WTC11 (cell line): ENCODE results near the gene CACNA1H.

Source experiments
- ARID4B ChIP-seq: sonication (generic); formaldehyde crosslinking; IDR thresholded peaks from 2 replicates; pipeline ENCODE4 v1.8.0; 2023; ENCODE audit warnings: missing genetic modification reagents, mild to moderate bottlenecking, borderline replicate concordance
- NR1H2 ChIP-seq: sonication (generic); formaldehyde crosslinking; IDR thresholded peaks from 2 replicates; pipeline ENCODE4 v1.9.0; 2021; ENCODE audit warnings: mild to moderate bottlenecking, moderate library complexity, missing genetic modification reagents
- TEAD4 ChIP-seq: sonication (generic); formaldehyde crosslinking; IDR thresholded peaks from 2 replicates; pipeline ENCODE4 v1.8.0; 2022; ENCODE audit warnings: mild to moderate bottlenecking, missing genetic modification reagents
- ZNF423 ChIP-seq: fragments of 250-450 bp; sonication (Bioruptor Pico); IDR thresholded peaks from 2 replicates; pipeline ENCODE4 v2.1.2; 2022; ENCODE audit warnings: mild to moderate bottlenecking, moderate library complexity
- TF ChIP-seq, protein P1 (sequence below): fragments of 200-600 bp; IDR thresholded peaks from 2 replicates; pipeline ENCODE4 v1.8.0; 2022; ENCODE audit warnings: antibody characterized with exemption

- TF ChIP-seq ZNF423 (no peak), TEAD4 (CRISPR knock-in tag) (no peak), ARID4B (no peak), NR1H2 (CRISPR knock-in tag) (no peak)
- TF ChIP-seq, protein P1, sequence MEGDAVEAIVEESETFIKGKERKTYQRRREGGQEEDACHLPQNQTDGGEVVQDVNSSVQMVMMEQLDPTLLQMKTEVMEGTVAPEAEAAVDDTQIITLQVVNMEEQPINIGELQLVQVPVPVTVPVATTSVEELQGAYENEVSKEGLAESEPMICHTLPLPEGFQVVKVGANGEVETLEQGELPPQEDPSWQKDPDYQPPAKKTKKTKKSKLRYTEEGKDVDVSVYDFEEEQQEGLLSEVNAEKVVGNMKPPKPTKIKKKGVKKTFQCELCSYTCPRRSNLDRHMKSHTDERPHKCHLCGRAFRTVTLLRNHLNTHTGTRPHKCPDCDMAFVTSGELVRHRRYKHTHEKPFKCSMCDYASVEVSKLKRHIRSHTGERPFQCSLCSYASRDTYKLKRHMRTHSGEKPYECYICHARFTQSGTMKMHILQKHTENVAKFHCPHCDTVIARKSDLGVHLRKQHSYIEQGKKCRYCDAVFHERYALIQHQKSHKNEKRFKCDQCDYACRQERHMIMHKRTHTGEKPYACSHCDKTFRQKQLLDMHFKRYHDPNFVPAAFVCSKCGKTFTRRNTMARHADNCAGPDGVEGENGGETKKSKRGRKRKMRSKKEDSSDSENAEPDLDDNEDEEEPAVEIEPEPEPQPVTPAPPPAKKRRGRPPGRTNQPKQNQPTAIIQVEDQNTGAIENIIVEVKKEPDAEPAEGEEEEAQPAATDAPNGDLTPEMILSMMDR, result no peak
Observed at GRCh38 chr16:1182950-1183907, 30.3 kb downstream of the CACNA1H start.
